H1 (cell line): ENCODE measurements around the gene ZSWIM6. TPM values are rescaled to one million over a fixed set of nuclear protein-coding genes. Genes with fewer than 3 reads are reported as not detected.

Source experiments
- CTCF ChIA-PET: fragments of 300-600 bp; sonication (Branson Sonifier 250); formaldehyde crosslinking; loops from one replicate; lab custom pipeline; 2021; ENCODE audit not compliant: partially characterized antibody; lab: Charles Lee
- POLR2A ChIA-PET: fragments of 300-600 bp; sonication (Branson Sonifier 250); formaldehyde crosslinking; loops from one replicate; lab custom pipeline; 2021; ENCODE audit warnings: inconsistent platforms; ENCODE audit not compliant: partially characterized antibody; lab: Charles Lee
- DNase-seq, 2 experiments: peaks; one replicate each; pipeline versions ENCODE4 v3.0.0 to v3.0.0-alpha.2; 2010 to 2022; ENCODE audit warnings: low spot score in 2 of 2, low read depth in 1 of 2, mixed read lengths in 1 of 2
- FAIRE-seq: peaks from 2 replicates; lab custom pipeline; 2011; peaks lifted over from hg19 to GRCh38; lab: Jason Lieb, UNC
- H2AFZ ChIP-seq: 2 replicates; pipeline ENCODE4 v1.8.1; 2012; ENCODE audit warnings: low read length, inconsistent platforms
- H2AK5ac ChIP-seq: 2 replicates; pipeline ENCODE4 v1.6.1; 2013; ENCODE audit warnings: low read depth, low read length
- H2BK120ac ChIP-seq: replicated peaks from 2 replicates; pipeline ENCODE3; 2013; ENCODE audit warnings: low read depth, low read length, inconsistent platforms
- H2BK12ac ChIP-seq: 2 replicates; pipeline ENCODE4 v1.6.1; 2013; ENCODE audit warnings: low read depth, low read length
- H2BK15ac ChIP-seq: 2 replicates; pipeline ENCODE4 v1.6.1; 2013; ENCODE audit warnings: low read length
- H2BK20ac ChIP-seq: 2 replicates; pipeline ENCODE4 v1.6.1; 2013; ENCODE audit warnings: low read length
- H2BK5ac ChIP-seq: 2 replicates; pipeline ENCODE4 v1.6.1; 2013; ENCODE audit warnings: low read depth, low read length
- H3K14ac ChIP-seq: 2 replicates; pipeline ENCODE4 v1.6.1; 2013; ENCODE audit warnings: inconsistent platforms; ENCODE audit not compliant: insufficient read length
- H3K18ac ChIP-seq: 2 replicates; pipeline ENCODE4 v1.6.1; 2013; ENCODE audit warnings: low read length; ENCODE audit errors: extremely low read depth
- H3K23ac ChIP-seq: 2 replicates; pipeline ENCODE4 v1.6.1; 2013; ENCODE audit warnings: inconsistent platforms; ENCODE audit not compliant: insufficient read length
- H3K23me2 ChIP-seq: 2 replicates; pipeline ENCODE4 v1.6.1; 2013; ENCODE audit warnings: low read depth, low read length
- H3K27ac ChIP-seq: 2 replicates; pipeline ENCODE4 v1.6.1; 2011; ENCODE audit warnings: low read depth, low read length, inconsistent platforms
- H3K27me3 ChIP-seq, 4 experiments: replicated peaks in 1 of 4; 1 replicate in 1 of 4; 2 replicates in 3 of 4; pipeline versions ENCODE4 v1.6.1 to v1.8.1; 2011 to 2013; ENCODE audit warnings: low read length in 3 of 4, mild to moderate bottlenecking in 3 of 4, inconsistent platforms in 2 of 4, mixed read lengths in 2 of 4, moderate library complexity in 1 of 4; ENCODE audit not compliant: control insufficient read depth in 3 of 4, insufficient read depth in 3 of 4; ENCODE audit errors: extremely low read depth in 1 of 4
- H3K36me3 ChIP-seq, 4 experiments: 2 replicates each; pipeline versions ENCODE4 v1.6.1 to v1.8.1; 2011 to 2013; ENCODE audit warnings: mild to moderate bottlenecking in 4 of 4, low read length in 3 of 4, moderate library complexity in 2 of 4, control low read depth in 1 of 4, inconsistent platforms in 1 of 4; ENCODE audit not compliant: insufficient read depth in 4 of 4, control insufficient read depth in 2 of 4
- H3K4ac ChIP-seq: replicated peaks from 2 replicates; pipeline ENCODE3; 2013; ENCODE audit warnings: low read length, low read depth, mixed read lengths, inconsistent platforms; ENCODE audit not compliant: insufficient read length
- H3K4me1 ChIP-seq, 4 experiments: replicated peaks in 1 of 4; 1 replicate in 1 of 4; 2 replicates in 3 of 4; pipeline versions ENCODE4 v1.6.1 to v1.8.1; 2011 to 2013; ENCODE audit warnings: low read length in 3 of 4, inconsistent platforms in 2 of 4, mixed read lengths in 1 of 4; ENCODE audit not compliant: insufficient read depth in 4 of 4, control insufficient read depth in 3 of 4
- H3K4me2 ChIP-seq, 2 experiments: 2 replicates each; pipeline versions ENCODE4 v1.6.1 to v1.8.1; 2011 to 2013; ENCODE audit warnings: low read depth in 2 of 2, low read length in 2 of 2, control low read depth in 1 of 2, inconsistent platforms in 1 of 2, mild to moderate bottlenecking in 1 of 2; ENCODE audit not compliant: insufficient read depth in 1 of 2
- H3K4me3 ChIP-seq, 4 experiments: fragments of 200-600, 300-600 bp in 1 of 4; sonication (generic), shearing (Covaris generic), sonication (Bioruptor Twin) in 1 of 4; 2 replicates each; pipeline versions ENCODE4 v1.5.1 to v1.8.1; 2011 to 2016; ENCODE audit warnings: low read length in 4 of 4, low read depth in 3 of 4, control low read depth in 2 of 4, inconsistent platforms in 2 of 4, mild to moderate bottlenecking in 2 of 4, mixed read lengths in 1 of 4, moderate library complexity in 1 of 4; ENCODE audit not compliant: insufficient read depth in 2 of 4; ENCODE audit errors: extremely low read depth in 1 of 4
- H3K56ac ChIP-seq: replicated peaks from 2 replicates; pipeline ENCODE3; 2013; ENCODE audit warnings: low read depth, mild to moderate bottlenecking, mixed read lengths, low read length, inconsistent platforms; ENCODE audit not compliant: insufficient read length
- H3K79me1 ChIP-seq: 2 replicates; pipeline ENCODE4 v1.6.1; 2013; ENCODE audit warnings: low read depth, low read length, control low read depth
- H3K79me2 ChIP-seq, 2 experiments: 2 replicates each; pipeline versions ENCODE4 v1.6.1 to v1.8.1; 2012 to 2013; ENCODE audit warnings: low read length in 2 of 2, mild to moderate bottlenecking in 2 of 2, inconsistent platforms in 1 of 2; ENCODE audit not compliant: insufficient read depth in 2 of 2, control insufficient read depth in 1 of 2
- H3K9ac ChIP-seq, 4 experiments: replicated peaks in 1 of 4; 1 replicate in 1 of 4; 2 replicates in 3 of 4; pipeline versions ENCODE4 v1.6.1 to v1.8.1; 2011 to 2013; ENCODE audit warnings: low read depth in 3 of 4, low read length in 3 of 4, control low read depth in 2 of 4, mild to moderate bottlenecking in 2 of 4, moderate library complexity in 2 of 4, inconsistent platforms in 1 of 4; ENCODE audit errors: extremely low read depth in 1 of 4
- H3K9me3 ChIP-seq, 2 experiments: 2 replicates each; pipeline versions ENCODE4 v1.6.1 to v1.8.1; 2012 to 2013; ENCODE audit warnings: mild to moderate bottlenecking in 2 of 2, moderate library complexity in 2 of 2, control low read depth in 1 of 2, inconsistent platforms in 1 of 2, low read depth in 1 of 2, low read length in 1 of 2, mixed read lengths in 1 of 2; ENCODE audit not compliant: insufficient read depth in 2 of 2
- H4K20me1 ChIP-seq, 2 experiments: replicated peaks in 1 of 2; 2 replicates each; pipeline versions ENCODE3 to v1.8.1; 2011 to 2013; ENCODE audit warnings: inconsistent platforms in 2 of 2, low read length in 2 of 2, mild to moderate bottlenecking in 1 of 2; ENCODE audit not compliant: insufficient read depth in 2 of 2, control insufficient read depth in 1 of 2
- H4K5ac ChIP-seq: 2 replicates; pipeline ENCODE4 v1.6.1; 2013; ENCODE audit warnings: low read length, low read depth, mixed read lengths, inconsistent platforms; ENCODE audit not compliant: insufficient read length
- H4K8ac ChIP-seq: 2 replicates; pipeline ENCODE4 v1.8.0; 2013; ENCODE audit warnings: mild to moderate bottlenecking, moderate library complexity, low read length, inconsistent platforms; ENCODE audit not compliant: insufficient read depth; ENCODE audit errors: extremely low read depth
- H4K91ac ChIP-seq: replicated peaks from 2 replicates; pipeline ENCODE3; 2013; ENCODE audit warnings: low read length, mixed read lengths, inconsistent platforms; ENCODE audit not compliant: insufficient read length
- FOSL1 ChIP-seq: IDR thresholded peaks from 2 replicates; pipeline ENCODE4 v1.6.1; 2011; ENCODE audit warnings: mild to moderate bottlenecking, low read depth, low read length, moderate library complexity; ENCODE audit not compliant: insufficient read depth
- KDM5A ChIP-seq: fragments of 200-600 bp; IDR thresholded peaks from 2 replicates; pipeline ENCODE4 v1.7.1; 2012; ENCODE audit warnings: mild to moderate bottlenecking, low read length, inconsistent platforms, mixed read lengths
- NRF1 ChIP-seq: IDR thresholded peaks from 2 replicates; pipeline ENCODE4 v1.6.1; 2011; ENCODE audit warnings: mild to moderate bottlenecking, low read depth, low read length, improper control_type of control experiment
- POLR2A ChIP-seq, 2 experiments: IDR thresholded peaks; 1 replicate in 1 of 2; 2 replicates in 1 of 2; pipeline ENCODE4 v1.6.1; 2011; ENCODE audit warnings: low read depth in 2 of 2, low read length in 2 of 2, mild to moderate bottlenecking in 2 of 2; ENCODE audit errors: control extremely low read depth in 1 of 2
- RAD21 ChIP-seq, 2 experiments: IDR thresholded peaks in 1 of 2; conservative IDR thresholded peaks in 1 of 2; 2 replicates each; pipeline ENCODE4 v1.6.1; 2011; ENCODE audit warnings: low read depth in 2 of 2, low read length in 2 of 2, improper control_type of control experiment in 1 of 2, inconsistent platforms in 1 of 2, mild to moderate bottlenecking in 1 of 2, moderate library complexity in 1 of 2
- SIN3A ChIP-seq, 2 experiments: IDR thresholded peaks in 1 of 2; conservative IDR thresholded peaks in 1 of 2; 2 replicates each; pipeline ENCODE4 v1.6.1; 2011 to 2012; ENCODE audit warnings: low read length in 2 of 2, improper control_type of control experiment in 1 of 2, low read depth in 1 of 2, mild to moderate bottlenecking in 1 of 2
- SP2 ChIP-seq: IDR thresholded peaks from 2 replicates; pipeline ENCODE4 v1.6.1; 2012; ENCODE audit warnings: mild to moderate bottlenecking, low read length, inconsistent platforms
- SP4 ChIP-seq: IDR thresholded peaks from 2 replicates; pipeline ENCODE4 v1.6.1; 2012; ENCODE audit warnings: low read length, inconsistent platforms
- SUZ12 ChIP-seq: fragments of 200-600 bp; sonication (generic); IDR thresholded peaks from 2 replicates; pipeline ENCODE4 v1.6.1; 2012; ENCODE audit warnings: mild to moderate bottlenecking, inconsistent platforms, low read length, moderate library complexity, mixed read lengths
- TAF7 ChIP-seq: optimal IDR thresholded peaks from 2 replicates; pipeline ENCODE3; 2011; ENCODE audit warnings: low read depth, mild to moderate bottlenecking, inconsistent platforms, low read length, moderate library complexity, borderline replicate concordance
- WGBS, 2 experiments: shearing (Covaris generic) in 1 of 2; methylation state at CpG; one replicate each; pipeline versions ENCODE4 v1.1.6 to v1.1.7; 2013 to 2015; ENCODE audit warnings: low lambda C conversion rate in 2 of 2, mixed read lengths in 2 of 2, inconsistent platforms in 1 of 2, low coverage in 1 of 2, missing lambda C conversion rate in 1 of 2; ENCODE audit not compliant: insufficient replicate concordance in 2 of 2, insufficient coverage in 1 of 2, insufficient read length in 1 of 2; ENCODE audit errors: extremely low coverage in 1 of 2, missing lambda C conversion rate in 1 of 2; 5-methylcytosine and 5-hydroxymethylcytosine counted together
- polyA plus RNA-seq, 7 experiments: library from polyadenylated mRNA; depleted of rRNA in 3 of 7; stranded (reverse) in 5 of 7; unstranded in 2 of 7; fragments of >200 nt in 5 of 7; fragments of 200-250 nt in 2 of 7; gene quantifications; 1 replicate in 5 of 7; 2 replicates in 1 of 7; 4 replicates in 1 of 7; pipeline versions ENCODE4 v1.2.1 to v1.2.3, GENCODE V29; 2011 to 2013; ENCODE audit warnings: missing spikeins in 2 of 7, mixed read lengths in 2 of 7
- total RNA-seq: library from RNA; stranded (reverse); fragmentation: NEBNext Ultra II Directional; extraction: Animal tissue kit (Norgen Biotek cat#: 25700); gene quantifications from 2 replicates; pipeline ENCODE4 v1.2.1, GENCODE V29; 2021
- TF ChIP-seq, protein P1 (sequence below): IDR thresholded peaks from 2 replicates; pipeline ENCODE4 v1.6.1; 2012; ENCODE audit warnings: inconsistent platforms

ZSWIM6 gene
- total and polyA plus RNA-seq, 2 of the 8 experiments (the other 6 are each of a cell fraction or from before 2014, with no cell fraction given) = 7.9 to 12.4 TPM

DNA sequence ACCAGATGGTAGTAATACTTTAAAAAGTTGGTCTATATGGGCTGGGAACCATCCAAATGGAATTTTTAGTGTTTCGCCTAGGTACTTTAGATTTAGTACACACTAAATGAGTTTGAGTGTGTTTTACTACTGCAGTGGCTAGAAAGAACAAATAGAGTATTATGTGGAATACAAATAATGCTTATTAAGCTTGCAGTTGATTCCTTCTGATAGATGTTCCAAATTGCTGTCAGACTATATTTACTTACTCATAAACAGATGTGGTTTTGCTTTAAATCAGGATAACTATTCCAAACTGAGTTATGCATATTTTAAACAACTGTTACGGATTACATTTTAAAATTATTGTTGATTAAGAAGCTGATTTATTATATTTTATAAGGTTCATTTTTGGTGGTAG is 103.3 kb downstream of the ZSWIM6 start:
- FAIRE-seq = no peak
- CTCF ChIA-PET = interaction anchor here (1.2 kb wide), 1 partner anchor 34 kb away, joined by 4 read pairs; no protein-coding TSS in a partner anchor

More for the DNA sequence above, 103.3 kb downstream of the ZSWIM6 start:
- no peak overlapping the region for H3K27ac ChIP-seq
- WGBS, 2 experiments = 87% methylated on average over 2 of the region's 2 CpGs; no CpG with 5 or more reads in 1 of the 2 experiments
- POLR2A ChIA-PET = no interaction called here
- H2BK12ac ChIP-seq = no peak overlapping the region
- H3K23me2 ChIP-seq = no peaks in the 10 kb centered on the region
- no peak overlapping the region for H2AFZ ChIP-seq
- no peak overlapping the region for H3K56ac ChIP-seq
- H3K79me1 ChIP-seq = no peaks in the 10 kb centered on the region
- H2BK15ac ChIP-seq = no peak overlapping the region
- H3K4me3 ChIP-seq = no peak overlapping the region
- no peak overlapping the region for H3K4me2 ChIP-seq
- H3K4ac ChIP-seq = no peak overlapping the region
- H3K36me3 ChIP-seq = no peaks in the 10 kb centered on the region
- DNase-seq = no peak
- TF ChIP-seq FOSL1 (no peak), SUZ12 (no peak), TAF7 (no peak), SP2 (no peak), RAD21 (IDR thresholded peaks at IDR 0.05 in 1 of 2, conservative IDR thresholded peaks at IDR 0.05 in 1 of 2; ENCODE audit: low read depth in 2 of 2, low read length in 2 of 2) (no peak), SP4 (no peak), POLR2A (IDR thresholded peaks at IDR 0.05; ENCODE audit: control extremely low read depth in 1 of 2, low read depth in 2 of 2, low read length in 2 of 2) (no peak), SIN3A (conservative IDR thresholded peaks at IDR 0.05 in 1 of 2, IDR thresholded peaks at IDR 0.05 in 1 of 2; ENCODE audit: low read depth in 1 of 2, low read length in 2 of 2) (no peak), KDM5A (no peak), NRF1 (no peak)
- TF ChIP-seq, protein P1, sequence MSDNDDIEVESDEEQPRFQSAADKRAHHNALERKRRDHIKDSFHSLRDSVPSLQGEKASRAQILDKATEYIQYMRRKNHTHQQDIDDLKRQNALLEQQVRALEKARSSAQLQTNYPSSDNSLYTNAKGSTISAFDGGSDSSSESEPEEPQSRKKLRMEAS = no peak
- no peaks in the 10 kb centered on the region for H4K20me1 ChIP-seq
- peaks cover 0 to 28% of the 10 kb centered on the region in 2 experiments; a peak in 2 of 4 replicates for H3K79me2 ChIP-seq
- no peak overlapping the region for H3K14ac ChIP-seq
- H3K4me1 ChIP-seq = peaks cover 0 to 5% (median 3%) of the 10 kb centered on the region in 4 experiments; a peak in 2 of 7 replicates
- no peak overlapping the region for H3K9ac ChIP-seq
- H2BK5ac ChIP-seq = no peak overlapping the region
- H2BK120ac ChIP-seq = no peak overlapping the region
- no peak overlapping the region for H4K8ac ChIP-seq
- H3K27me3 ChIP-seq = no peaks in the 10 kb centered on the region
- no peaks in the 10 kb centered on the region for H3K9me3 ChIP-seq
- H3K18ac ChIP-seq = no peak overlapping the region
- no peak overlapping the region for H2AK5ac ChIP-seq
- H4K5ac ChIP-seq = no peak overlapping the region
- H4K91ac ChIP-seq = no peak overlapping the region
- H2BK20ac ChIP-seq = no peak overlapping the region
- H3K23ac ChIP-seq = no peak overlapping the region
